NCI-H187 (cell line): ENCODE results near the gene DAPK1.

Experiments
- DNase-seq, 2 experiments: peaks; one replicate each; lab custom pipeline; 2025; lab: John Stamatoyannopoulos, UW

DAPK1 gene

DNA sequence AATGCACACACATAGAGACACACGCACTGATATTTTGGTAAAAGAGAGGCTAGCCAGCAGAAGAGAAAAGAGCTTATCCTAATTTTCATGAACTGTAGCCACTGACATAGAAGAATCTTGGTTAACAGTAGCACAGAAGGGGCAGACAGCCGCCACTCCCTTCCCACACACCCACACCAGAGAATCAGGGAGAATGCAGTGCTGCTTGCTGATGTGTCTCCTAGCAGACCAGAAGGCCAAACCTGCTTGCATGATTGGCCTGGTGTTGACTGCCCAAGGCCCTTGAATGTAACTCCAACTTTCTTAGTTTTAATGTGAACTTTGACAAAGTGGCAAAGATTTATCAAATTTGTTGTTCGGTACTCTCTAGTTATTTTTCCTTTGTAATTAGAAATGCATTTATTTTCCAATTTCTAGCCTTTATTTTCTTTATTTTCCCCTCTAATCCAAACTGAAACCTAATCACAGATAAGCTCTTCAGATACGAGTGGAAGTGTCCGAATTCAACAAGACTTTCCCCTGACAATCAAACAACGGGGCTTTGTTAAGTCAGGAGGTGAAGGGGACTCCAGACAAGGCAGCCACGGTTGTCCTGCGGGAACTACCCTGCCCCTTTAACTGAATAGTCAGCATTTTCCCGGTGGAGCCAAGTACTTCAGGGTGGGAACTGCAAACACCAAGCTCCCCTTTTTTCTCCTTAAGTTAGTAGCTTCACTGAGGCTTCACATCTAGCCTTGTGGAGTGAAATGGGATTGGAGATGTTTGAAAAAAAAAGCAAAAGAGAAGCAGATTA is 146.3 kb downstream of the DAPK1 start:
- DNase-seq: no peak

DNA sequence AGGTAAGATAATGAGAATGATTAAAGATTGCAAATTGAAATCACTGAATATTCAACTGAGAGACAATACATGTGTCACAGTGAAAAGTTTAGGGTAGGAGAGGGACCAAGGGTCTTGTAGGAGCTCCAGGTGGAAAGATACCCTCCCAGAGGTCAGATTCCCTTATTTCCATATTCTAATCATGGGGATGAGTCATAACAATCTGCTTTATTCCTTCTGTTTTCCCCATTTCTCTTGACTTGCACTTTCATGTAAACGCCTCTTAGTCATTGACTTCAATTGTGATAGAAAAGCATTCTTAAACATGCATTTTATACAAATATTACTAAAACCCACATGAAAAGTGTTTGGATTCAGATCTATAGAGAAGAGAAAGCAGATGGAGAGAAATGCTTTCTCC is 147.0 kb downstream of the DAPK1 start:
- no peak for DNase-seq

DNA sequence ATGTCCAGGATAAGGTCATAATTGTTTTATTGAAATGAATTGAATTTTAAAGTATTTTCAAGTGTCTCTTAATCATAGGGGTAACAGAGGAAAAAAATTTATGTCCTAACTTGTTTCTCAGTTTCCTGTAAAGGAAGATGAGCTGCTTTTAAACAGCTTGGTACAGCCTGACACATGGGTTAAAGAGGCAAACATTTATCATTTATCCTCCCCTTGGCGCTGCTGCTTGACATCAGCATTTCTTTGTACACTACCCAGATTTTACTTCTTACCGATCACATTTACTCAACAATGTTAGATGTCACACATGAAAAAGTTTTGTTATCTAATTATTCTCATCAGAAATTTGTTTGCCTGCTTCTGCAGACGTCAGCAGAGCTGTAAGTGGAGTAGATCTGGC is 148.9 kb downstream of the DAPK1 start:
- no peak for DNase-seq

DNA sequence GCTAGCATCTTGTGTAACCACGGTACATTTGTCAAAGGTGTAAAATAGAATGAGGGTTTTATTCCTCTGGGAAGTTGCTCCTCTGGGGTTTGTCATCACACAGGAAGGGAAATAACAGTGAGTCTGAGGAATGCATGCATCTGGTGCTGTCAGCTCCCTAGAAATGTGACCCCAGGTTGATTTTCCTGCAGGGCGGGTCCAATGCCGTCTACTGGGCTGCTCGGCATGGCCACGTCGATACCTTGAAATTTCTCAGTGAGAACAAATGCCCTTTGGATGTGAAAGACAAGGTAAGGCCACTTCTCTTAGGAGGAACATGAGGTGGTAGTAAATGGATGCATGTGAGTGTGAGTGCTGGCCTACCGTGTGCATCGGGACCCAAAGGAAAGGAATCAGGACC is 149.4 kb downstream of the DAPK1 start:
- no peak for DNase-seq

DNA sequence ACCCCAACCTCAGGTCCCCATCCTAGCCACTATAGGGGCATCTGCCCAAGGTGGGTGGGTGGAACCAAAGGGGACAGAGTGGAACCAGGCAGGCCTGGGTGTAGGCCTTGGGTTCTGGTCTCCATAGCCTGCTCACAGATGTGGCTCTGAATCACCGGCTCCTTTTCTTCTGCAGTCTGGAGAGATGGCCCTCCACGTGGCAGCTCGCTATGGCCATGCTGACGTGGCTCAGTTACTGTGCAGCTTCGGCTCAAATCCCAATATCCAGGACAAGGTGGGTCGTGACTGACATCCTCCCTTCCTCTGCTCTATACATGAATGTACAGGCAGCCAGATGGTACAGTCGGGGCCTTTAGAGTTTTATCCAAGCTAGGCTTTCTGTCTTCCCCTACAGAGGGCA is 150.9 kb downstream of the DAPK1 start:
- no peak for DNase-seq

DNA sequence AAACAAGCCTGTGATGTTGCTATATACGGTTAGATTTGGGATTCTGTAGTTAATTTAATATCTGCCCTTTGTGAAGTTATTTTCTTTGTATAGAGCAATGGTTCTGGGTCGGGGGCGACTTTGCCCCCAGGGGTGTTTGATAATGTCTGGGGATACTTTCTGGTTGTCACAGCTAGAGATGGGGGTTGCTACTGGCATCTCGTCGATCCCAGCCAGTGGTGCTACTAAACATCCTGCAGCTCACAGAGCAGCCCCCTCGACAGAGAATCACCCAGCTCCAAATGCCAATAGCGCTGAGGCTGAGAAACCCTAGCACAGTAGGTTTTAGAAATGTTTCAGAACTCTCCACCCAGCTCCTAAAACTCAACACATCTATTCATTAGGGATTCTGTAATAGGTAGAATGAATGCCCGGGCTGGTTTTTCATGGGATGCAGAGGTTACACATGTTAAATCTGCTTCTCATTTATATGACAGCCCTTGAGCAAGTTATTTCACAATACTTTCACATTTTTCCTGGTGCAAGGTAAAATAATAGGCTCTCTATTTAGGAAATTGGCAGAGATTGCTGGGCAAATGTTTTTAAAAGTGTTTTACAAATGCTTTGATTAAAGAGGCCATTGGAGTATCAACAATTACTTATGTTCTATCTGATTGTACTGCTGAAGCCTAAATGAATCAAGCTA is 153.1 kb downstream of the DAPK1 start:
- DNase-seq: no peak

DNA sequence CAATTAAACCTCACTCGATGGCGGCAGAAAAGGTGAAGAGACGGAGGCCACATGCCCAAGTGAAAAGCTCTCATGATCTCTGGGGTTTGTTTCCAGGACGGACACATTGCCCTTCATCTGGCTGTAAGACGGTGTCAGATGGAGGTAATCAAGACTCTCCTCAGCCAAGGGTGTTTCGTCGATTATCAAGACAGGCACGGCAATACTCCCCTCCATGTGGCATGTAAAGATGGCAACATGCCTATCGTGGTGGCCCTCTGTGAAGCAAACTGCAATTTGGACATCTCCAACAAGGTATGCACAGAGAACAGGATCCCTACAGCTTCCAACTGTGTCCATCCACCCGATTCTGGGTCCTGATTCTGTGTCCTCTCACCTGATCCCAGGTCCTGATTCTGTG is 153.8 kb downstream of the DAPK1 start:
- DNase-seq: no peak

DNA sequence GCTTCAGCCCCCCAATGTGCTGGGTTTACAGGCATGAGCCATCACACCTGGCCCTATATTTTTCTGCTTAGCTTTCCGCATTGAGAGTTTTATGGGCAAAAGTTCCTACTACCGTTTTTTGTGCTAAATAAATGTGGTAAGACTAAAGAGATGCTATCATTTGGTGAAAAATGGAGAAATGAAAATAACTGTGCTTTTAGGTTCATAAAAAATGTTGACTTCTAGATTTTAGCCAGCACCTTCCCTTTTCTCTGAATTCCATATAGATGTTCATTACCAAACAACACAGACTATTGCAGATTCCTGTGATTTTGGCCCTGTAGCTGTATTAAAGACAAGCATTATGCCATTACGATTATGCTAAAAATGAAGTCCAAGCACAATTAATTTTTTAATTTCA is 156.3 kb downstream of the DAPK1 start:
- DNase-seq: no peak

DNA sequence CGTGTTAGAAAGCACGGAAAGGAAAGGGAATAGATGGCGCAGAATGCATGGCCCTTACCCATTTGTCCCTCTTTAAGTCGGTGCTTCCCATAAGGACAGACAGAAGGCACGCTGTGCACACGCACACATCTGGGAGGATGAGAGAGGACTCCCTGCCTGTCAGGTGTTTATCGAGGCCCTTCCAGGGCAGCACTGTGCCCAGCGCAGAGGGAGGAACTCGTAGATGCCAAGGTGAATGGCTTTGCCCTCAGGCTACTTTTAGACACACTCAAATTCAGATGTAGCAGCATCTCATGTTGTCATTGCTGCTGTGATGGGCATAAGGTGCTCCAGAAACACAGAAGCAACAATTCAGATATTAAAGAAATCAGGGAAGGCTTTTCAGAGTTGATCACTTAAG is 158.1 kb downstream of the DAPK1 start:
- DNase-seq: no peak

DNA sequence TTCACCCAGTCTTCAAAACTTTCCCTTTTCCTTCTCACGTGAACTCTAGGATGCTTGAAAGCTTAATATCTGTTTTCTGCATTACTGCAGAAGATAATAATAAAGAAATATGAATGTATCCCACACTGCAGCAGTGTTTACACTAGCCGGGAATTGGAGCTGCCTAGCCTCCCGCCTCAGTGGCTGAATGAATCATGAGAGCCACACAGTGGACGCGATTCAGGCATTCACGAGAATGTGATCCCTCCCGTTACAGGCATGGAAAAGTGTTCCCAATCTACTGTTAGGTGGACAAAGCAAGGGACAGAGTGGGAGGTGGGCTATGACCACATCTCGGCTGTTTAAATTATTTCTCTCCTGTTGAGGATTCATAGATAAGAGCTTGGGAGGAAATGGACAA is 158.8 kb downstream of the DAPK1 start:
- DNase-seq: no peak

DNA sequence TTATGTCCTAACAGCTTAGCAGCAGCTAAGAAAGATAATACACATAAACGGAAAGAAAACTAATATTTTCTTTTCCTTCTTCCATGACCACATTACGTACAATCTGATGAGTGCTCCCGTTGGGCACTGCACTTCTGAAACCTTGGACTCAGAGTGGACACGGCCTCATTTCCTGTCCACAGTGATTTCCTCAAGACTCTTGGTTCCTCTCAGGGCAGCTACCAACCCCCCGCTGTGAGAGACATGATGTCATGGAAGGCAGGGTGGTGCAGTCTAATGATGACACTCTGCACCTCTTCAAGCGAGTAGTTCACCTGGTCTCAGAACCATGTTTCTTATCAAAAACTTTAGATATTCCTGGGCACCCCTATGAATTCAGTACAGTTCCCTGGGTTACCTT is 159.5 kb downstream of the DAPK1 start:
- DNase-seq: no peak

DNA sequence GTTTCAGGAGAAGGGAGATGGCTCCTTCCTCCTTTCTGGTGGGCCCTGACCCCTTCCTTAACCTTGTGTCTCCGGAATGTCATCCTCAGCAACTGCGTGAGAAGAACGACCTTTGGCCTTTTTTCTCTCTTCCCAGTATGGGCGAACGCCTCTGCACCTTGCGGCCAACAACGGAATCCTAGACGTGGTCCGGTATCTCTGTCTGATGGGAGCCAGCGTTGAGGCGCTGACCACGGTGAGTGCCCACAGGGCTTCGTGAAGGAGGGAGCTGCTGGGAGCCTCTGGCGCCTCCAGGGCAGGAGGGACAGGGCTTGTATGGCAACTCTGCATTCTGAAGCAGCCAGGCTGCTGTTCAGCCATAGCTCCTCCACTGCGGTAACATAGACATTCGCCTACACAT is 160.2 kb downstream of the DAPK1 start:
- DNase-seq: no peak

DNA sequence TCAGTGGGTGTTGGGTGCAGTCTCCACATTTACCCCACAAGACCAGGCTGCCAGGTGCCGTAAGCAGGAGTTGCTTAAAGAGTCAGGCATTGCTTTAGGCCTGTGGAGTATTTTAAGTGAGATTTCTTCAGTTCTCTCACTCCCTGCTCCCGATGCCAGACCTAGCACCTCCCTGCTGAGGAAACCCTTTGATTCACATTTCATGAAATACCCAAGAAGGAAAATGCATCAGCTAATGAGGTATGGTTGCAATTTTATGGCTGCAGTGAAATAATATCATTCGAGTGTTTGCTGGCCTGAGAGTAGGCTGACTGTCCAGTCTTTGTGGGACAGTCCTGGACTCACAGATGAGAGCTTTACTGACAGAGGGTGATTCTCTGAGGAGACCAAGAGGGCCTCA is 160.8 kb downstream of the DAPK1 start:
- no peak for DNase-seq

DNA sequence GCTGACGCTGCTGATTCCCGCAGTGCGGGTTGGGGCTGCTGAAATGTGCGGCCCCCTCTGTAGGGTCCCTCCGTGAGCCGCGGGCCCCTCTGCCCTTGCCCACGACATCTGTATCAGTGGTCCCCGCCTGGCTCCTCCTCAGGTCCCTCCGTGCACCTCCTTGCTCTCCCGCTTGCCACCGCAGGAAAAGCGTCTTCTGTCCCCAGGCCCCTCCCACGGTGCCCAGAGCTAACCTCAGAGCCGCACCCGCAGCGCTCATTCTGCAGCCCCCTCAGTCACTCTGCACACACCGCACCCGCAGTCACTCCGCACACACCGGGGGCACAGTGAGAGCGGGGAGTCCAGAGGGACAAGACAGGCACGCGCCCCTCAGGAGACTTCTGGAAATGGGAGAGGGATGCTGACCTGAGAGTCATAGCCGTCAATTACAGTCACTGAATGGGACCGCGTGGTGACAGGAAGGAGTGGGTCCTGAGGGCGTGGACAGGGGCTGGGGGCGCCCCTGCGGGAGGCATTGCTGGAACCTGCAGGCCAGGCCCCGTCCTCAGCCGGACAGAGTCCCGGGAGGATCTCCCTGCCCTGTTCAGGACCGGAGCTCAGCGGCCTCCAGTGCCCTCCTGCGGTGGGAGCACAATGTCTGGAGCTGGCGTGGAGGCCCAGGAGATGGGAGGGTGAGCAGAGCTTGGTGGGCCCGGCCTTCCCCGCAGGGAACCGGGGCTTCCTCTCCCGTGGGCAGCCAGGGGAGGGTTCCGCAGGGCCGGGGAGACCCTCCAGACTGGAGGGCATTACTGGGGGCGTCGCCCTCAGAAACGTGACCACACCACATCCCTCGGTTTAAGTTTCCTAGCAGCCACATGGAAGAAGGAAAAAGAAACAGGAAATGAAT is 162.1 kb downstream of the DAPK1 start:
- no peak for DNase-seq

DNA sequence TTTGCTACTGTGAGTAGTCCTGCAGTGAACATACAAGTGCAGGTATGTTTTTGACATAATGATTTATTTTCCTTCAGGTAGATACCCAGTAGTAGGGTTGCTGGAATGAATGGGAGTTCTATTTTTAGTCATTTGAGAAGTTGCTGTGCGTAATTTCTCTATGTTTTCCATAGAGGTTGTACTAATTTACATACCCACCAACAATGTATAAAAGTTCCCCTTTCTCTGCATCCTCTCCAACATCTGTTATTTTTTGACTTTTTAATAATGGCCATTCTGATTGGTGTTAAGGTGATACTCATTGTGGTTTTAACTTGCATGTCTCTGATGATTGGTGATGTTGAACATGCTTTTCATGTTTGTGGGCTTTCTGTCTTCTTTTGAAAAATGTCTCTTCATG is 163.6 kb downstream of the DAPK1 start:
- DNase-seq: no peak

DNA sequence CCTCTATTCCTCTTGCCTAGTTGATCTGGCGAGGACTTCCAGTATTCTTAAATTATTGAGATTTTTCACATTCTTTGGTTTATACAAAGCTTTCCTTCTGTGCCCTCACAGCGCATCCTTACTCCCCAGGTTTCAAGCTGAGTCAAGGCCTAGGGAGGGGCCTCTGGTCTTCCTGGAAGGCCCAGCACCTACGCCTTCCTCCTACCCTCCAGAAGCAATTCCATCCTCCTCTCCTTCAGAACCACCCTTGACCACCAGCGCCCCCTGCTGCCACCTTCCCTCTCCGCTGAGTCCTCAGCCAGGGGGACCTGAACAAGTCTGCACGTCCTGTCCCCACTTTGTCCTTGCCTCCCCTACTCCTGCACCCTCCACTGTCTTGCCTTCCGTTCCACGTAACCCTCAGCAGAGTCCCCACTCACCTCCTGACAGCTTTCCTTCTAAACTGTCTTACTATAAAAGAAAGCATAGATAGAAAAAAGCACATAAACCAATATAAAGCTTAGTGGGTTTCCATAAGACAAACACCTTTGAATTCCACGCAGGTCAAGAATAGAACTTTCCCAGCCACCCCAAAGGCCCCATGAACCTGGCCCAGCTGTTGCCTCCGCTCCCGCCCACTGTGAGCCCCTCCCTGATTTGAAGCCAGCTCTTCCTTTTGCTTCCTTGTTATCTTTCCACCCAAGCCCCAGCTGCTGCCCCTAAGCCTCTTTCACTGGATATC is 165.3 kb downstream of the DAPK1 start:
- no peak for DNase-seq

DNA sequence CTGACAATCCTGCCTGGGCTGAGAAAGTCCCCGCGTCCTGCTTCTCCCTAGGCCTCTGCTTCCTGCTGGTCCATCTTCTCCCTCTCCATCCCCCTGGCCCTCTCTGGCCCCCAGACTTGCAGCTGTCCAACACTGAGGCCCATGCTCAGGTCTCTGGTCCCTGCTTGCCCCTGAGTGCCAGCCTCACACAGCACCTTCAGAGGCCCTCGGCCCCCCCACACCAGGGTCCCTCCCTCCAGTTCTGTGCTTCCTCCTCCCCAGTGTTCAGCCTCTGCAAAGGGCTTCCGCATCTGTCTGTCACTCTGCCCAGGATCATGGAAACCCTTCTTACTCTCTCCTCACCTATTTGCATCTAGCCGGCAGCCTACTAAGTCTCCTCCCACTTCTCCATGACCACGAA is 165.9 kb downstream of the DAPK1 start:
- DNase-seq: no peak

DNA sequence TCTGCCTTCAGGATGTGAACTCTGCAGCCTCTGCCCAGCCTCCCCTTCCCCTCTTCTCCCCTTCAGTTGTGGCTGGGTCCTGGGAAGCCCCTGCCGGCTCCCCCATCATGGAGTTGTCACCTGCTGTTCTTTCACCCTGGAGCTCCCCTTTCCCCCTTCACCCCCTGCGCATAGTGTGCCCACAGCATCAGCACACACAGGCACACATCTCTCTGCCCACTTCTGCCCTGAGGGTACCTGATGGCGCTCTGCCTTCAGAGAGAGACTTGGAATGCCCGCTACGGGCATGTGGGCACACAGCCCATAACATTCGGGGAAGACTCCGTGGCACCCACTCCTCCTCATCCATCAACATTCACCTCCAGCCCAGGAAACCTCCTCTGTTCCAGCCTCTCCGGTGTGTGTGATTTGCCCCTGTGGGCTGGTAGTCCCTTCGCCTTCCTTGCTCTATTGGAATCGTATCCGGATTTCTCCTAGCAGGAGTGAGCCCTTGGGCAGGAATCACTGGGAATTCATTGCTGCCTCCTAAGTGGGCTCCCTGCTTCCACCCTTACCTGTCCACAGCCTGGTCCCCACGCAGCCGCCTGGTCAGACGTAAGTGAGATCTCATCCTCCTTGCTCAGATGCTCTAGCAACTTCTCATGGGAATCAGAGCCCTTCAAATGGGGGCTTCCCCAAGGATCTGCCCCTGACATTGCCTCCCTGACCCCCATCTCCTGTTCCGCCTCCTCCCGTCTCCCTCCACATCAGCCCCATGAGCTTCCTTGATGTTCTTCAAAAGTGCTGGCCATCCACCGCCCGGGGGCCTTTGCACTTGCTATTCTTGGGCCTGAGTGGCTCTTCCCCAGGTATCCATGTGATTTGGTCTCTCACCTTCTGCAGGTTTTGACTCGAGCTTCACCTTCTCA is 166.7 kb downstream of the DAPK1 start:
- DNase-seq: no peak

DNA sequence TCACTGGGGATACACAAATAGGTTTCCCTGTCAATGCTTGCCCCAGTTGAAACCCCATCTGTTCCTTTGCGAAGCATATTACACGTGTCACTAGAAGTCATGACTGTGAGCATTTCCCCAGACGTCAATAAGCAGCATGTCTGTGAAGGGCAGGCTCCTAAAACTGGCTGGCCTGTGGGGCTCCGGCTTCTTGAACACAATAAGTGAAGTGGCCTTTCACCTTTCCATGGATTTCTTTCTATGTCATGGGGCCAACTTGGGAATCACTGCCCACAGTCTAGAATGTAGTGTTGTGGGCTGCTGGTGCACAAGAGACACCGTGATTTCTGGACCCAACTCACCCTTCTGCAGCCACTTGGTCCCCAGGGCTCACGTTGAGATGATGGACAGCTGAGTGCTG is 167.8 kb downstream of the DAPK1 start:
- no peak for DNase-seq

DNA sequence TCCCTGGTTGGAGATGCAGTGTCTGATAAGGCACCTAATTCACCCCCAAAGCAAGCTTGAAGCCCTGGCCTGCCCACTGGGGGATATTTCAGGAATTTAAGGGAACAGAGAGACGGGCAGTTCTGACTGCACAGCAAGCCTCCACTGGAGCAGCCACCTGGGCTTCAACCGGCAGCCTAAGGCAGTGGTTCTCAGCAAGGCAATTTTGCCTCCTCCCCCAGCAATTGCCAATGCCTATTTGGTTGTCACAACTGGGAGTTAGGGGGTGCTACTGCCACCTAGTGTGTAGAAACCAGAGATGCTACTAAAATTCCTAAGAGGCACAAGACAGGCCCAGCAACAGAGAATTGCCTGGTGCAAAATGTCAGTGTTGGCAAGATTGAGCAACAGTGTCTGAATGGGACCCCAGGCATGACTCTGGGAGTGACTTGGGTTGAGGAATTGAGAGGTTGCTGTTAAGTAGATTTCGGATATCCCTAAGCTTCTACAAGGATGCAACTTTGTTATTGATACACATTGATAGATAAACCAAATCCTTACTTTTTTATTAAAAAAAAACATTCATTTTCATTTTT is 169.6 kb downstream of the DAPK1 start:
- no peak for DNase-seq

DNA sequence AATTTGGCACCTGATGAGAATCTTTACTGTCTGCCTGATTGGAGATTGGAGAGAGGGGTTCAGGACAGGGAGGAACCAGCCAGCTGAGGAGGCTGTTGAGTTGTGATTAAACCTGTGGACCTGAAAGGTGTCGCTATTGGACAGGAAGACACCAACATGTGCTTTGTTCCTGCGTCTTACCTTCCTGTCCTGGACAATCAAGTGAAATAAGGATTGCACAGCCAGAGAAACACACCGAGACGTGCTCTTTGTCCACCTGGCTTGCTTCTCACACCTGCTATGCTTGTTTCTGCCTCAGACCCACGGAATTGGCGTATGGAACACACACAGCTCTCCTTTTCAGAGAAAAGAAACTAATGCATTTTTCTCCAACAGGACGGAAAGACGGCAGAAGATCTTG is 170.6 kb downstream of the DAPK1 start:
- no peak for DNase-seq
